Measurements from ENCODE around the gene RNF212.

DNA sequence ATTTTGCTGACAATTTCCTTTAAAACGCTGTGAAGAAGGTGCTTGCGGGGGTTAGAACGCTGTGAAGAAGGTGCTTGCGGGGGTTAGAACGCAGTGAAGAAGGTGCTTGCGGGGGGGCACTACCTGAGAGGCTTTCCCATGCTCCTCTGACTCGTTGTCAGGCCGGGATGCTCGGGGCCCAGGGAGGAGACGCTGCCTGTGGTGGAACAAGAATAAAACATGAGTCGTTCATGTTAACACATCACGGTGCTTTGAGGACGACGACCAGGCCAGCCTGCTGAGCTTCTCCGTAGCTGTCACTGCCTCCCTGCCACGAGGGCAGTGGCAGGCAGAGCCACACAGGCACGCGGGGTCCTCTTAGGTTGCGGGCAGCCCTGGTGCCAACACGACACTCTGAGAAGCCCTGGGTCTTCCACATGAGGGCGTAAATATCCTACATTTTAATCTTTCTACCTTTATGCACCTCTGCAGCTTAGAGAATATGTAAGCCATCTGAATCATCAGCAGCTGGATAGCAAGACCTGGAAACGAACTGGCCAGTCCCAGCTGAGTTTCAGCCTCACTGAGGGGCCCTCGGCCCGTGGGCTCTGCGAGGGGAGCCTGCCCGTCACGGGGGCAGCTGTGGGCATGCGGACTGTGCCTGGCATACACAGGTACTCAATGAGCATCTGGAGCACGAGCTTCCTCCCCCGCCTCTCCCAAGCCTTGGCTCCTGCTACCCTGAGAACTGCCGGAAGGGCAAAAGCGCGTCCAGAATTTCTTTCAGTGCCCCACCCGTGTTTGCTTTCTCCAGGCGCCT, 55.0 kb downstream of the RNF212 start:
- TF ChIP-seq POLR2A (IDR thresholded peaks at IDR 0.05) (no peak), POLR2AphosphoS5 (IDR thresholded peaks at IDR 0.05; ENCODE audit: insufficient read depth in 1 of 2, low read depth in 1 of 2) (no peak)
